SU-DHL-6 (cell line): ENCODE data around the gene UGGT2.

Experiments used
- H2AFZ ChIP-seq: fragments of 200-600 bp; sonication (generic); 2 replicates; pipeline ENCODE4 v1.6.1; 2014; ENCODE audit warnings: low read depth, mild to moderate bottlenecking, moderate library complexity, mixed read lengths, antibody characterized with exemption, low read length; ENCODE audit not compliant: severe bottlenecking
- H3F3A ChIP-seq: fragments of 200-600 bp; shearing (Covaris generic); 2 replicates; pipeline ENCODE4 v1.6.0; 2016; ENCODE audit warnings: antibody characterized with exemption, mild to moderate bottlenecking; ENCODE audit not compliant: insufficient read depth
- H3K27ac ChIP-seq: fragments of 200-600 bp; sonication (generic); 2 replicates; pipeline ENCODE4 v1.5.1; 2016; ENCODE audit warnings: low read depth, mild to moderate bottlenecking, low read length, moderate library complexity, mixed read lengths
- H3K27me3 ChIP-seq: fragments of 200-600 bp; sonication (generic), shearing (Covaris generic); 2 replicates; pipeline ENCODE4 v1.6.0; 2014; ENCODE audit warnings: mild to moderate bottlenecking, low read length
- H3K36me3 ChIP-seq: fragments of 200-600 bp; sonication (generic); 2 replicates; pipeline ENCODE4 v1.6.1; 2014; ENCODE audit warnings: mild to moderate bottlenecking, low read length, mixed read lengths
- H3K4me2 ChIP-seq: fragments of 300-600, 200-600 bp; shearing (Covaris generic), sonication (generic); 2 replicates; pipeline ENCODE4 v1.6.0; 2014; ENCODE audit warnings: low read length, low read depth, mild to moderate bottlenecking; ENCODE audit not compliant: poor library complexity, severe bottlenecking
- H3K4me3 ChIP-seq: fragments of 200-600 bp; sonication (generic); 2 replicates; pipeline ENCODE4 v1.5.1; 2014; ENCODE audit warnings: antibody characterized with exemption, low read length, mild to moderate bottlenecking, mixed read lengths; ENCODE audit not compliant: insufficient read depth, poor library complexity, severe bottlenecking
- H3K79me2 ChIP-seq: fragments of 200-600 bp; sonication (generic); 2 replicates; pipeline ENCODE4 v1.6.1; 2014; ENCODE audit warnings: mild to moderate bottlenecking, low read length, moderate library complexity; ENCODE audit not compliant: insufficient read depth
- H3K9ac ChIP-seq: fragments of 200-600 bp; sonication (generic); 2 replicates; pipeline ENCODE4 v1.7.0; 2014; ENCODE audit warnings: mild to moderate bottlenecking, low read length
- H3K9me2 ChIP-seq: fragments of 200-600 bp; sonication (generic); replicated peaks from 2 replicates; pipeline ENCODE4 v1.6.1; 2014; ENCODE audit warnings: low read length; ENCODE audit not compliant: insufficient read depth
- H3K9me3 ChIP-seq: fragments of 200-600 bp; sonication (generic); 2 replicates; pipeline ENCODE4 v1.6.1; 2014; ENCODE audit warnings: low read length, mixed read lengths; ENCODE audit not compliant: insufficient read depth
- H4K20me1 ChIP-seq: fragments of 200-600 bp; sonication (generic); 2 replicates; pipeline ENCODE4 v1.6.1; 2014; ENCODE audit warnings: low read depth, mild to moderate bottlenecking, antibody characterized with exemption, low read length, moderate library complexity, mixed read lengths
- CTCF ChIP-seq: fragments of 200-600 bp; sonication (generic); IDR thresholded peaks from one replicate; pipeline ENCODE4 v1.5.1; 2017; ENCODE audit warnings: antibody characterized with exemption, mild to moderate bottlenecking, low read length, moderate library complexity; ENCODE audit not compliant: insufficient read depth, poor library complexity, severe bottlenecking
- EZH2phosphoT487 ChIP-seq: fragments of 200-600 bp; sonication (generic), shearing (Covaris generic); conservative IDR thresholded peaks from 2 replicates; pipeline ENCODE4 v1.6.1; 2018; ENCODE audit warnings: mild to moderate bottlenecking, antibody characterized with exemption, low read length, moderate library complexity, mixed read lengths

The UGGT2 gene

DNA sequence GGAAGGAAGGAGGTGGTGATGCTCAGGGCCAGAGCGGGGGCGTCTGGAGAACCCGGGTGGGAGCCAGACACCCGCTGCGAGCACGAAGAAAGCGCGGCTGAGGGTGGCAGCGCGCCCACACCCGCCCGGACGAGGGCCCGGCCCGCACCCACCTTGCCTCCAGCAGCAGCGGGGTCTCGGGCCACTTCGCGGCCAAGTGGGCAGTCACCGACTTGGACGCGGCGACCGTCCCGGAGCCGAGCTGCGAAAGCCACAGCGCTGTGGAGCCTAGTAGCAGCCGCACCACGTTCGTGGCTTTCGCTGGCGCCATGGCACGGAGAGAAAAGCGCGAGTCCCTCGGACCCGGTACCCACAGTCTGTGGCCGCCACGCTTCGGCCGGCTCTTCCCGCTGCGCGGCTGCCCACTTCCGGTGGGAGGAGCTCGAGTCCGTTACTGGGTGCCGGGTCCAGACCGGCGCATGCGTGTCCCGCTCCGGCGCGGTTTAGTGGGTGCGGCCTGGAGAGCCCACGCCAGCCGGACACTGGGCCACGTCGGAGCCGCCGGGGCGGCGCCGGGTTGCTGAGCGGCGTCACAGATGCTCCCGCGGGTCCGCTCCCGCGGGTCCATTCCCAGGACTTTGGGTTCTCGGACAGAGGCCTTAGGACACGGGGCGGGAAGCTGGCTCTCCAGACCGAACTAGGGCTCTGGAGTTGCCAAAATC, at the start of gene UGGT2:
UGGT2 (minus strand) TSS at position 399 of the 701 bp plus-strand sequence; CDS start at position 310, 89 bp downstream.
- no peaks in the 10 kb centered on the region for H3F3A ChIP-seq
- H3K79me2 ChIP-seq = peaks cover 15% of the 10 kb centered on the region; the same call in 1 of the 2 replicates
- H3K9me3 ChIP-seq = no peaks in the 10 kb centered on the region
- H3K4me2 ChIP-seq = peak within 1 kb of the TSS; percentile 69
- no peaks in the 10 kb centered on the region for H3K9me2 ChIP-seq
- no peaks in the 10 kb centered on the region for H3K36me3 ChIP-seq
- H3K27me3 ChIP-seq = no peaks in the 10 kb centered on the region; the same call in 1 of the 2 replicates
- peak within 1 kb of the TSS; percentile 73 for H3K4me3 ChIP-seq
- peak within 1 kb of the TSS; percentile 92 for H2AFZ ChIP-seq
- peak within 1 kb of the TSS; percentile 51 for H3K27ac ChIP-seq
- no peak for TF ChIP-seq EZH2phosphoT487
- no peak for TF ChIP-seq CTCF
- H3K9ac ChIP-seq = peak within 1 kb of the TSS; percentile 70
- no peaks in the 10 kb centered on the region for H4K20me1 ChIP-seq

GRCh38 chr13:96100457-96101220, 47.4 kb upstream of the UGGT2 start:
- no peaks in the 10 kb centered on the region for H3K9me3 ChIP-seq
- TF ChIP-seq CTCF = no peak
- no peak for TF ChIP-seq EZH2phosphoT487
- no peak overlapping the region for H3K4me3 ChIP-seq
- no peaks in the 10 kb centered on the region for H4K20me1 ChIP-seq
- H3F3A ChIP-seq = no peaks in the 10 kb centered on the region
- H3K4me2 ChIP-seq = no peak overlapping the region
- H3K9ac ChIP-seq = no peak overlapping the region
- no peaks in the 10 kb centered on the region for H3K79me2 ChIP-seq
- H3K9me2 ChIP-seq = no peaks in the 10 kb centered on the region
- H3K27ac ChIP-seq = no peak overlapping the region
- no peak overlapping the region for H2AFZ ChIP-seq
- H3K27me3 ChIP-seq = no peaks in the 10 kb centered on the region
- H3K36me3 ChIP-seq = no peaks in the 10 kb centered on the region

- Histone ChIP-seq H2AFZ (no peak overlapping the region), H3K9me3 (no peaks in the 10 kb centered on the region), H3F3A (no peaks in the 10 kb centered on the region), H3K27ac (no peak overlapping the region), H3K4me3 (no peak overlapping the region), H3K4me2 (no peak overlapping the region), H3K9me2 (no peaks in the 10 kb centered on the region), H3K27me3 (no peaks in the 10 kb centered on the region), H3K36me3 (no peaks in the 10 kb centered on the region), H4K20me1 (no peaks in the 10 kb centered on the region), H3K79me2 (no peaks in the 10 kb centered on the region), H3K9ac (no peak overlapping the region)
- TF ChIP-seq EZH2phosphoT487 (no peak), CTCF (no peak)
Measured at GRCh38 chr13:96093296-96094006, 40.2 kb upstream of the UGGT2 start.
